ENCODE results near the gene HCFC1.

GRCh38 chrX:153903238-153903980, 68.2 kb downstream of the HCFC1 start:
- no peak for TF ChIP-seq EZH2 (IDR thresholded peaks at IDR 0.05; ENCODE audit: borderline replicate concordance, low read depth, low read length)
- no peak for TF ChIP-seq ZNF324 (CRISPR knock-in tag; IDR thresholded peaks at IDR 0.05)
- no peak for TF ChIP-seq KHSRP (IDR thresholded peaks at IDR 0.05)
- no peak for TF ChIP-seq JUND (IDR thresholded peaks at IDR 0.05; ENCODE audit: borderline replicate concordance, low read depth, low read length)
- TF ChIP-seq JUND (tag; IDR thresholded peaks at IDR 0.05; ENCODE audit: borderline replicate concordance, low read depth, low read length): no peak
- TF ChIP-seq FOXK2 (conservative IDR thresholded peaks at IDR 0.05 in 1 of 2, IDR thresholded peaks at IDR 0.05 in 1 of 2; ENCODE audit: low read depth in 2 of 2): no peak
- TF ChIP-seq ESRRA (IDR thresholded peaks at IDR 0.05; ENCODE audit: borderline replicate concordance, low read depth): no peak
- no peak for TF ChIP-seq FOXM1 (IDR thresholded peaks at IDR 0.05; ENCODE audit: low read depth)
- no peak for TF ChIP-seq FOXM1 (CRISPR knock-in tag; IDR thresholded peaks at IDR 0.05; ENCODE audit: low read depth)
- TF ChIP-seq GABPA (tag; conservative IDR thresholded peaks at IDR 0.05; ENCODE audit: low read depth): no peak
- TF ChIP-seq ZNF277 (CRISPR knock-in tag; IDR thresholded peaks at IDR 0.05; ENCODE audit: borderline replicate concordance): no peak
